B cell (primary cell): Measurements from ENCODE around the gene CCDC43. TPM values are rescaled to one million over a fixed set of nuclear protein-coding genes. Genes with fewer than 3 reads are reported as not detected.

ENCODE experiments used
- ATAC-seq: fragments of 200-7000 bp; cut with Tn5 transposase; one replicate; pipeline ENCODE4 v1.10.0; 2021; ENCODE audit warnings: low read depth, mild to moderate bottlenecking, moderate number of reproducible peaks, moderate library complexity
- CTCF ChIA-PET: fragments of 350-600 bp; sonication (Branson Sonifier 250); formaldehyde crosslinking; loops from one replicate; lab custom pipeline; 2021; ENCODE audit warnings: antibody characterized with exemption, inconsistent platforms; lab: Charles Lee
- POLR2A ChIA-PET: fragments of 350-600 bp; sonication (Branson Sonifier 250); formaldehyde crosslinking; loops from one replicate; lab custom pipeline; 2021; ENCODE audit warnings: antibody characterized with exemption; lab: Charles Lee
- DNase-seq: peaks from one replicate; pipeline ENCODE4 v3.0.0; 2013
- H2AFZ ChIP-seq: 2 replicates; pipeline ENCODE4 v1.6.1; 2012; ENCODE audit warnings: mild to moderate bottlenecking, low read depth, low read length; ENCODE audit not compliant: insufficient read depth, poor library complexity, severe bottlenecking
- H3K27ac ChIP-seq, 2 donors: 1 replicate in 1 of 2; 2 replicates in 1 of 2; pipeline ENCODE4 v1.5.1; 2012 to 2013; ENCODE audit warnings: low read length in 2 of 2, mild to moderate bottlenecking in 2 of 2, moderate library complexity in 1 of 2
- H3K27me3 ChIP-seq, 4 experiments: fragments of 200-600 bp in 1 of 4; sonication (generic) in 1 of 4; replicated peaks in 1 of 4; 1 replicate in 2 of 4; 2 replicates in 2 of 4; pipeline versions ENCODE4 v1.6.1 to v1.7.0; 2013 to 2016; ENCODE audit warnings: low read length in 3 of 4, mild to moderate bottlenecking in 2 of 4, mixed read lengths in 1 of 4, moderate library complexity in 1 of 4; ENCODE audit not compliant: insufficient read depth in 4 of 4, control insufficient read depth in 3 of 4; ENCODE audit errors: control extremely low read depth in 1 of 4
- H3K36me3 ChIP-seq, 2 experiments: replicated peaks in 1 of 2; 1 replicate in 1 of 2; 2 replicates in 1 of 2; pipeline versions ENCODE4 v1.6.1 to v1.7.1; 2013; ENCODE audit warnings: low read length in 1 of 2; ENCODE audit not compliant: insufficient read depth in 2 of 2, control insufficient read depth in 1 of 2; ENCODE audit errors: control extremely low read depth in 1 of 2, extremely low read depth in 1 of 2
- H3K4me1 ChIP-seq, 2 donors: fragments of 200-600 bp in 1 of 2; sonication (generic) in 1 of 2; 1 replicate in 1 of 2; 2 replicates in 1 of 2; pipeline versions ENCODE4 v1.5.1 to v1.6.1; 2013 to 2017; ENCODE audit warnings: low read length in 2 of 2; ENCODE audit not compliant: control insufficient read depth in 2 of 2, insufficient read depth in 2 of 2
- H3K4me2 ChIP-seq: replicated peaks from 2 replicates; pipeline ENCODE3; 2012; ENCODE audit warnings: mild to moderate bottlenecking, low read depth, low read length; ENCODE audit not compliant: poor library complexity, severe bottlenecking
- H3K4me3 ChIP-seq, 5 experiments: fragments of 200-600 bp in 1 of 5; sonication (generic) in 1 of 5; 1 replicate in 3 of 5; 2 replicates in 2 of 5; pipeline versions ENCODE4 v1.5.1 to v1.7.0; 2011 to 2016; ENCODE audit warnings: low read length in 4 of 5, mild to moderate bottlenecking in 4 of 5, low read depth in 2 of 5, control low read depth in 1 of 5, moderate library complexity in 1 of 5; ENCODE audit not compliant: insufficient read depth in 1 of 5; ENCODE audit errors: control extremely low read depth in 1 of 5, extremely low read depth in 1 of 5
- H3K79me2 ChIP-seq: fragments of 200-600 bp; sonication (generic); one replicate; pipeline ENCODE4 v1.6.0; 2016; ENCODE audit warnings: low read length; ENCODE audit not compliant: control insufficient read depth, insufficient read depth
- H3K9ac ChIP-seq: fragments of 200-600 bp; sonication (generic); 2 replicates; pipeline ENCODE4 v1.6.1; 2017; ENCODE audit warnings: mild to moderate bottlenecking, low read length, moderate library complexity
- H3K9me3 ChIP-seq, 3 donors: one replicate each; pipeline versions ENCODE4 v1.6.1 to v1.7.1; 2013; ENCODE audit warnings: low read length in 2 of 3; ENCODE audit not compliant: control insufficient read depth in 2 of 3, insufficient read depth in 1 of 3; ENCODE audit errors: control extremely low read depth in 1 of 3
- H4K20me1 ChIP-seq: 2 replicates; pipeline ENCODE4 v1.6.0; 2012; ENCODE audit warnings: mild to moderate bottlenecking, low read length; ENCODE audit not compliant: insufficient read depth, control insufficient read depth, poor library complexity, severe bottlenecking
- H3K27ac Mint-ChIP-seq: one replicate; pipeline ENCODE4 v1.8.0; 2021; ENCODE audit warnings: mixed read lengths
- H3K27me3 Mint-ChIP-seq: one replicate; pipeline ENCODE4 v1.8.0; 2021; ENCODE audit warnings: mixed read lengths
- H3K4me1 Mint-ChIP-seq: one replicate; pipeline ENCODE4 v1.8.0; 2021; ENCODE audit warnings: mixed read lengths
- H3K4me3 Mint-ChIP-seq: one replicate; pipeline ENCODE4 v1.8.0; 2021; ENCODE audit warnings: mixed read lengths
- H3K9me3 Mint-ChIP-seq: one replicate; pipeline ENCODE4 v1.8.0; 2022; ENCODE audit warnings: mixed read lengths; ENCODE audit not compliant: insufficient read depth
- CTCF ChIP-seq: fragments of 200-600 bp; IDR thresholded peaks from one replicate; pipeline ENCODE4 v1.8.0; 2022; ENCODE audit warnings: antibody characterized with exemption, mild to moderate bottlenecking
- EZH2 ChIP-seq: IDR thresholded peaks from 2 replicates; pipeline ENCODE4 v1.6.1; 2012; ENCODE audit warnings: borderline replicate concordance, low read depth, mild to moderate bottlenecking, moderate library complexity, low read length; ENCODE audit not compliant: insufficient read depth, poor library complexity, severe bottlenecking
- WGBS: methylation state at CpG from one replicate; pipeline ENCODE4 v1.1.5; 2013; ENCODE audit warnings: missing lambda C conversion rate; ENCODE audit not compliant: insufficient coverage; 5-methylcytosine and 5-hydroxymethylcytosine counted together
- intact Hi-C: fragments of 100-400 bp; cut with micrococcal nuclease; formaldehyde crosslinking; loops from one replicate; pipeline ENCODE4 v1.10.0; 2022
- polyA plus RNA-seq: library from polyadenylated mRNA; depleted of rRNA; stranded (reverse); fragments of >200 nt; gene quantifications from 2 replicates; pipeline ENCODE4 v1.2.3, GENCODE V29; 2012
- total RNA-seq, 2 donors: library from RNA; stranded (reverse); fragments of 120-200 nt in 1 of 2; gene quantifications; 1 replicate in 1 of 2; 2 replicates in 1 of 2; pipeline versions ENCODE4 v1.2.3 to v1.2.4, GENCODE V29; 2013 to 2022

The CCDC43 gene
- total and polyA plus RNA-seq, 2 donors (not counting 1 experiment from before 2014, with no cell fraction given), result 3.3 to 22.7 TPM

GRCh38 chr17:44628243-44629188, 61.1 kb downstream of the CCDC43 start:
- Histone ChIP-seq H3K36me3 (no peaks in the 10 kb centered on the region), H3K27me3 (no peaks in the 10 kb centered on the region), H2AFZ (peak overlapping the region; percentile 81), H3K4me3 (peak overlapping the region in 4 of 5 experiments; percentile 12 to 65 (median 46)), H3K4me2 (peak overlapping the region; percentile 87), H3K4me1 (peaks cover 8 to 16% of the 10 kb centered on the region in 2 donors), H3K27ac (peak overlapping the region; percentile 72 to 84), H4K20me1 (no peaks in the 10 kb centered on the region), H3K9ac (peak overlapping the region; percentile 69), H3K9me3 (peaks cover 0 to 8% (median 0%) of the 10 kb centered on the region in 3 donors), H3K79me2 (no peaks in the 10 kb centered on the region)
- no peaks in the 10 kb centered on the region for H3K27me3 Mint-ChIP-seq
- 62% methylated on average over 30 of the region's 34 CpGs for WGBS
- peak overlapping the region; percentile 85 for H3K4me3 Mint-ChIP-seq
- ATAC-seq, result peak; percentile 91
- TF ChIP-seq EZH2 (no peak), CTCF (no peak)
- intact Hi-C loops, result loop anchor here (1.0 kb wide), 1 partner anchor 72 kb away; no protein-coding TSS in a partner anchor
- no peaks in the 10 kb centered on the region for H3K9me3 Mint-ChIP-seq
- peaks cover 18% of the 10 kb centered on the region for H3K4me1 Mint-ChIP-seq
- H3K27ac Mint-ChIP-seq, result peak overlapping the region; percentile 91
- DNase-seq, result peak; percentile 65
- ChIA-PET CTCF (interaction anchor here (0.7 kb wide), 1 partner anchor 149 kb away, joined by 3 read pairs; no protein-coding TSS in a partner anchor), POLR2A (interaction anchor here (1.3 kb wide), 1 partner anchor 72 kb away, joined by 6 read pairs; the partner anchor contains the start of gene FZD2)
